Tibial artery (tissue), 4 donors: ENCODE data around the gene CTXN3.

Experiments
- DNase-seq, 2 donors: peaks; one replicate each; pipeline ENCODE4 v3.0.0-alpha.2; 2019
- H3K27ac ChIP-seq, 2 donors: fragments of 200-600 bp; sonication (generic) in 1 of 2; 1 replicate in 1 of 2; 2 replicates in 1 of 2; pipeline ENCODE4 v1.5.1; 2018 to 2019; ENCODE audit warnings: mild to moderate bottlenecking in 1 of 2
- H3K27me3 ChIP-seq, 2 donors: fragments of 200-600 bp; sonication (generic) in 1 of 2; one replicate each; pipeline versions ENCODE4 v1.5.1 to v1.6.0; 2016 to 2019
- H3K36me3 ChIP-seq, 3 donors: fragments of 200-600 bp; sonication (generic) in 2 of 3; one replicate each; pipeline ENCODE4 v1.5.1; 2016 to 2019; ENCODE audit warnings: mild to moderate bottlenecking in 2 of 3
- H3K4me1 ChIP-seq, 4 donors: fragments of 200-600 bp; sonication (generic) in 2 of 4; 1 replicate in 3 of 4; 2 replicates in 1 of 4; pipeline ENCODE4 v1.5.1; 2016 to 2019
- H3K4me3 ChIP-seq, 2 donors: fragments of 200-600 bp; sonication (generic) in 1 of 2; 1 replicate in 1 of 2; 2 replicates in 1 of 2; pipeline ENCODE4 v1.5.1; 2018 to 2019; ENCODE audit warnings: mild to moderate bottlenecking in 2 of 2
- H3K9me3 ChIP-seq, 3 donors: fragments of 200-600 bp; sonication (generic) in 1 of 3; one replicate each; pipeline ENCODE4 v1.5.1; 2016 to 2019
- CTCF ChIP-seq, 2 experiments: fragments of 200-600 bp in 1 of 2; fragments of 450-650 bp in 1 of 2; IDR thresholded peaks; one replicate each; pipeline ENCODE4 v1.5.1; 2017 to 2019; ENCODE audit warnings: antibody characterized with exemption in 2 of 2, mild to moderate bottlenecking in 1 of 2, moderate library complexity in 1 of 2
- intact Hi-C: fragments of 100-400 bp; cut with DNase I; formaldehyde crosslinking; loops from one replicate; pipeline ENCODE4 v1.15.0; 2023; ENCODE audit warnings: low total_unique reads

CTXN3 gene

GRCh38 chr5:127694518-127695171, 45.8 kb downstream of the CTXN3 start:
- no peak for DNase-seq
- H3K4me1 ChIP-seq = no peaks in the 10 kb centered on the region
- intact Hi-C loops = no loop called here
- H3K27ac ChIP-seq = no peak overlapping the region
- H3K36me3 ChIP-seq = no peaks in the 10 kb centered on the region
- H3K27me3 ChIP-seq = no peaks in the 10 kb centered on the region
- no peak for TF ChIP-seq CTCF (IDR thresholded peaks at IDR 0.05)
- no peaks in the 10 kb centered on the region for H3K9me3 ChIP-seq
- no peak overlapping the region for H3K4me3 ChIP-seq

- H3K27me3 ChIP-seq = no peaks in the 10 kb centered on the region
- no peak overlapping the region for H3K27ac ChIP-seq
- DNase-seq = no peak
- intact Hi-C loops = no loop called here
- H3K4me3 ChIP-seq = no peak overlapping the region
- H3K36me3 ChIP-seq = no peaks in the 10 kb centered on the region
- H3K9me3 ChIP-seq = no peaks in the 10 kb centered on the region
- TF ChIP-seq CTCF (IDR thresholded peaks at IDR 0.05) = no peak
- no peaks in the 10 kb centered on the region for H3K4me1 ChIP-seq
Observed at GRCh38 chr5:127695346-127695745, 46.5 kb downstream of the CTXN3 start.

GRCh38 chr5:127696683-127697082, 47.8 kb downstream of the CTXN3 start:
- Histone ChIP-seq H3K27ac (no peak overlapping the region), H3K9me3 (no peaks in the 10 kb centered on the region), H3K4me3 (no peak overlapping the region), H3K36me3 (no peaks in the 10 kb centered on the region), H3K4me1 (no peaks in the 10 kb centered on the region), H3K27me3 (no peaks in the 10 kb centered on the region)
- no peak for TF ChIP-seq CTCF (IDR thresholded peaks at IDR 0.05)
- DNase-seq = no peak
- intact Hi-C loops = no loop called here

GRCh38 chr5:127697894-127698600, 49.2 kb downstream of the CTXN3 start:
- no peak for TF ChIP-seq CTCF (IDR thresholded peaks at IDR 0.05)
- no peaks in the 10 kb centered on the region for H3K27me3 ChIP-seq
- H3K4me3 ChIP-seq = no peak overlapping the region
- no peaks in the 10 kb centered on the region for H3K36me3 ChIP-seq
- H3K27ac ChIP-seq = no peak overlapping the region
- intact Hi-C loops = no loop called here
- H3K4me1 ChIP-seq = no peaks in the 10 kb centered on the region
- no peak for DNase-seq
- H3K9me3 ChIP-seq = no peaks in the 10 kb centered on the region

GRCh38 chr5:127699416-127699815, 50.5 kb downstream of the CTXN3 start:
- Histone ChIP-seq H3K36me3 (no peaks in the 10 kb centered on the region), H3K4me1 (no peaks in the 10 kb centered on the region), H3K27ac (no peak overlapping the region), H3K4me3 (no peak overlapping the region), H3K9me3 (no peaks in the 10 kb centered on the region), H3K27me3 (no peaks in the 10 kb centered on the region)
- no peak for DNase-seq
- TF ChIP-seq CTCF (IDR thresholded peaks at IDR 0.05) = no peak
- intact Hi-C loops = no loop called here
